Measurements from ENCODE around the gene LARP4B.

- TF ChIP-seq CTCF (IDR thresholded peaks at IDR 0.05) (no peak), POLR2AphosphoS5 (IDR thresholded peaks at IDR 0.05) (no peak)
These were observed 15.5 kb upstream of the LARP4B start for GRCh38 chr10:947051-947450.

Data from gastroesophageal sphincter (tissue), 3 donors.